Measurements from ENCODE around the gene EGFL8.
"Not testable (repeated sequence)": the region's sequence is repeated elsewhere in the genome, so short reads cannot be mapped to it uniquely, and the experiment has no call there.

EGFL8 gene

DNA sequence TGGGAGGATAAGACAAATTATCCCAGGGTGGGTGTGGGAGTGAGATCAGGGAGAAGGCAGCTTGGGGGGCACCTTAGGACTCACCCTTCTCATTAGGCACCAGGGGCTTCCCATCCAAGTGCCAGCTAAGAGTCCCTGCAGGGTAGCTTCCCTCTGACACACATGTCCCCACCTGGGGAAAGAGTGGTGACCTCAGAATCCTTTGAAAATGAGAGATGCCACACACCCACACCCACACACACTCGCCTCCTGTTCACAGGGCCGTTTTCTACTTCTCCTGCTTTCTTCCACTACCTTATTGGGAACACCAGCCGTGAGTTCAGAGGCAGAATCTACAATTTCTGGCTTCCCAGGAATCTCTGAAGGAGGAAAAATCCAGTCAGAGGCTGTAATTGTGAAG, 18.6 kb downstream of the EGFL8 start:
- TF ChIP-seq, protein P1, sequence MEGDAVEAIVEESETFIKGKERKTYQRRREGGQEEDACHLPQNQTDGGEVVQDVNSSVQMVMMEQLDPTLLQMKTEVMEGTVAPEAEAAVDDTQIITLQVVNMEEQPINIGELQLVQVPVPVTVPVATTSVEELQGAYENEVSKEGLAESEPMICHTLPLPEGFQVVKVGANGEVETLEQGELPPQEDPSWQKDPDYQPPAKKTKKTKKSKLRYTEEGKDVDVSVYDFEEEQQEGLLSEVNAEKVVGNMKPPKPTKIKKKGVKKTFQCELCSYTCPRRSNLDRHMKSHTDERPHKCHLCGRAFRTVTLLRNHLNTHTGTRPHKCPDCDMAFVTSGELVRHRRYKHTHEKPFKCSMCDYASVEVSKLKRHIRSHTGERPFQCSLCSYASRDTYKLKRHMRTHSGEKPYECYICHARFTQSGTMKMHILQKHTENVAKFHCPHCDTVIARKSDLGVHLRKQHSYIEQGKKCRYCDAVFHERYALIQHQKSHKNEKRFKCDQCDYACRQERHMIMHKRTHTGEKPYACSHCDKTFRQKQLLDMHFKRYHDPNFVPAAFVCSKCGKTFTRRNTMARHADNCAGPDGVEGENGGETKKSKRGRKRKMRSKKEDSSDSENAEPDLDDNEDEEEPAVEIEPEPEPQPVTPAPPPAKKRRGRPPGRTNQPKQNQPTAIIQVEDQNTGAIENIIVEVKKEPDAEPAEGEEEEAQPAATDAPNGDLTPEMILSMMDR (conservative IDR thresholded peaks at IDR 0.05; ENCODE audit: control insufficient read depth, insufficient read depth, low read depth, low read length), result no peak
- no peak overlapping the region for H3K4me3 ChIP-seq (ENCODE audit: control insufficient read depth, low read depth, low read length)
- DNase-seq (ENCODE audit: low read depth), result no peak

DNA sequence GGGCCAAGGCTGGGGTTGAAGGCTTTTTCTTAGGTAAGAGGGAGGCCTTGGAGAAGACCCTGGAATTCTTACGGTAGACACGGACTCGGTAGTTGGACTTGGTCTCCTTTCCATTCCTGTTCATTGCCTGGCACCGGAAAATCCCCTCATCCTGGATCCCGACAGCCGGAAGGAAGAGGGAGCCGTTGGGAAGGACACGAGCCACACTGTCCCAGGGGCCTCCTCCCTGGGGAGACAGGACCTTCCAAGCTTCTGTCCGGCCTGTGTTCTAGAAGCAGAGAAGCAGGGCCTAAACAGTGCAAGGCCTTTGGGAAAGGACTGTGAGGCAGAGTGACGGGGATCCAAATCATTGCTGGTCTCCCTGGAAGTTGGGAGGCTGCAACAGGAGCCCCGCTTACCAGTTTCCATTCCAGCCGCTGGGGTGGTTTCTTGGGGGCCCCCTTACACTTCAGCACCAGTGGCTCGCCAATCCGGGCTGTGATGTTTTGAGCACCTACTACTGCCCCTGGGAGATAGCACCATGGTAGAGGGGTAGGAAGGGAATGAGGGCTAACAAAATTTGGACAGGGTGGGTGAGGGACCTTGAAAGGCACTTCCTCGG, 19.2 kb downstream of the EGFL8 start:
- TF ChIP-seq, protein P1 (conservative IDR thresholded peaks at IDR 0.05; ENCODE audit: control insufficient read depth, insufficient read depth, low read depth, low read length), result no peak
- no peak overlapping the region for H3K4me3 ChIP-seq (ENCODE audit: control insufficient read depth, low read depth, low read length)
- no peak for DNase-seq (ENCODE audit: low read depth)

DNA sequence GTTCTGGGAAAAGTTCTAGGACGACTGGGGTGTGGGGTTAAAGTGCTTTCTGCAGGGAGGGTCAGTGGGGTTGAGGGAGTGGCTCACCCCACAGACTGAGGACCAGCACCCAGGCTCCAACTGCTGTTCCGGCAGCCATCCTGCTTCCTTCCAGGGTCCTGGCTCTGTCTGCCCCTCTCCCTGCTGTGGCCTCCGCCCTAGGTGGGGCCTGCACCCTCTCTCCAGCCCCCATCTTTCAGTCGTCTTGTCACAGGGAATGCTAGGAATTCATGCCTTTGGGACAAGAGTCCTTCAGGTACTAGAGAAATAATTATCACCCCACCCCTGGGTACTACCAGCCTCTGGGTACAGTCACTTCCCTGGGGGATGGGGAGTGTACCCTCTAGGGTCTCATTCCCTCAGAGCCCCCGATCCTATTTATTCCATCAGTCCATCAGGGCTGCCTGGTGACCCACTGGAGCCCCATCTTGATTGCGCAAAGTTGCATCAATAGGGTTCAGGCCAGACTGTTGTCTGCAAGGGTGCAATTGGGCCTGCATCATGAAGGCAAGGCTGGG, 19.8 kb downstream of the EGFL8 start, which contains the start of gene AGER:
AGER (minus strand) TSS at position 170 of the 557 bp plus-strand sequence; CDS start at position 139, 31 bp downstream.
- TF ChIP-seq, protein P1 (conservative IDR thresholded peaks at IDR 0.05; ENCODE audit: control insufficient read depth, insufficient read depth, low read depth, low read length), result no peak
- DNase-seq (ENCODE audit: low read depth), result no peak
- H3K4me3 ChIP-seq (ENCODE audit: control insufficient read depth, low read depth, low read length), result no peak within 1 kb of the TSS

DNA sequence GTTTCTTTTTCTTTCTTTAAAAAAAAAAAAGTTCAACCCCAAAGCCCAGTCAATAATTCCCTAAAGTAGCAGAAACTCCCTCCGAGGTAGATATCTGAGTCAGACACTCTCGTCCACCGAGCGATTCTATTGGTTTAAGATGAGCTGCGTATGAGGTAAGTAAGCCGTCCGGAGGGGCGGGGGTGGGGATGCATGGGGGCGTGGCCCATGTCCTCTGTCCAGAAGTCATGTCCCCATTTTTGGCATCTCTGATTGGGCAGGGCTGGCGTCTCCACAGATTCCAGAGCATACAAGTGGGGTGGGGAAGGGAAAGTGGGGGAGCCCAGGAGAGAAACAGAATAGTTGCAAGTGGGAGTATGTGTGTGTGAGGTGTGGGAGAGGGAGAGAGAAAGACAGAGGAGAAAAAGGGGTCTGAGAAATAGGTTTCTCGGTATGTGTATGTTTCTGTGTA, 21.3 kb downstream of the EGFL8 start:
- not testable (repeated sequence) for H3K4me3 ChIP-seq (ENCODE audit: control insufficient read depth, low read depth, low read length)
- DNase-seq (ENCODE audit: low read depth), result peak; percentile 92

DNA sequence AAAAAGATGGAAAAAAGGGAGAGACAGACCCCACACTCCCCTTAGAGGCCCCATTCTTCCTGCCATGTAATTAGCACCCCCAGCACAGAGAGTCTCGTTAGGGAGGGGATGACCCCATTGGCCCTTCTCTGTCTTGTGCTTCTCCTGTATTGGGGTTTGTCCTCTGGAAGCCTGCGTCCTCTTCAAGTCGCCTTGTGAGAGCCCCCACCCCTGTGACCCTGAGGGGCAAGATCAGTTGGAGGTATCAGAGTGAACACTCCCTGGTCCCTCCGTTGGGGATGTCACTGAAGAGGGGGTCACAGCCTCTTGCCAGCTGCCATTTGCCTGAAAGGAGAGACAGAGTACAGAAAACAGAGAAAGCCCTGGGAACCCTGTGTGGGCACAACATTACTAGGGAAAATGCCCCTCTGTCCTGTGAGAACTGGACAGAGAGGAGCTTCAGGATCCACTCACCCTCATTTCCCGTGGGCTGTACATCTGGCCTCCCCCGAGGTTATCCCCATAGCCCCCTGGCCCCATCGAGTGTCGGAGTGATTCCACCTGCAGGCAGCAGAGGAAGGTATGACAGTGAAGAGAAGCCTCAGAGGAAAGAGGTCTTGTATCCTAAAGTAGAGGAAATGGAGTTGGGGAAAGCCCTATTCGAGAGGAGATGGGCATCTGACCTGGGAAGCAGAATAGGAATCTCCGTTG, 21.9 kb downstream of the EGFL8 start:
- not testable (repeated sequence) for H3K4me3 ChIP-seq (ENCODE audit: control insufficient read depth, low read depth, low read length); DNase-seq (ENCODE audit: low read depth)

DNA sequence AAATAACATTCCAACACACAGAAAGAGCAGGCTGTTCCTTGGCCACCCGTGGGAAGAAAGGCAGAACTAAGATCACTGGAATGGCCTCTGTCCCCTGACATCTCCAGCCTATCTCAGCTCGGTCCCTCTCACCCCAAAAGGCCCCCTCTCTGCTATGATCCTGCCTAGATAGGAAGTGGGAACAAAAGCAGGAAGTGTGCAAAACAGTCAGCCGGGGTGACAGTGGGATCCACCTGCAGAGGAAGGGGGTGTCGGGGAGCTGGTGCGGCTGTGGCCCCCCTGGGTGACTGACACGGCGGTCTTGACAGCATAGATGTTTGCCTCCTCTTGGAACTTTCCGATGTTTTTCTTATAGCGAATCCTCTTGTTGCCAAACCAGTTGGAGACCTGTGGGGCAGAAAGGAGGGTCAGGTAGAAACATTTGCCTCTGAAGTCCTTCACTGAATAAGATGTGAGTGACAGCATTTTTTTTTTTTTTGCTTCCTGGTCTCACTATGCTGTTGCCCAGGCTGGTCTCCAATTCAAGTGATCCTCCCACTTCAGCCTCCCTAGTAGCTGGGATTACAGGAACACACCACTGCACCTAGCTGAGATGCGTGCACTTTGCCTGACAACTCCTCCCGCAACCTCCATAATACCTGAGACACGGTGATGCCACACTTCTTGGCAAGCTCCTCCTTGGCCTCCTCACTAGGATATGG, 22.8 kb downstream of the EGFL8 start:
- no peak for DNase-seq (ENCODE audit: low read depth)
- no peak overlapping the region for H3K4me3 ChIP-seq (ENCODE audit: control insufficient read depth, low read depth, low read length)
- TF ChIP-seq, protein P1 (conservative IDR thresholded peaks at IDR 0.05; ENCODE audit: control insufficient read depth, insufficient read depth, low read depth, low read length), result no peak

DNA sequence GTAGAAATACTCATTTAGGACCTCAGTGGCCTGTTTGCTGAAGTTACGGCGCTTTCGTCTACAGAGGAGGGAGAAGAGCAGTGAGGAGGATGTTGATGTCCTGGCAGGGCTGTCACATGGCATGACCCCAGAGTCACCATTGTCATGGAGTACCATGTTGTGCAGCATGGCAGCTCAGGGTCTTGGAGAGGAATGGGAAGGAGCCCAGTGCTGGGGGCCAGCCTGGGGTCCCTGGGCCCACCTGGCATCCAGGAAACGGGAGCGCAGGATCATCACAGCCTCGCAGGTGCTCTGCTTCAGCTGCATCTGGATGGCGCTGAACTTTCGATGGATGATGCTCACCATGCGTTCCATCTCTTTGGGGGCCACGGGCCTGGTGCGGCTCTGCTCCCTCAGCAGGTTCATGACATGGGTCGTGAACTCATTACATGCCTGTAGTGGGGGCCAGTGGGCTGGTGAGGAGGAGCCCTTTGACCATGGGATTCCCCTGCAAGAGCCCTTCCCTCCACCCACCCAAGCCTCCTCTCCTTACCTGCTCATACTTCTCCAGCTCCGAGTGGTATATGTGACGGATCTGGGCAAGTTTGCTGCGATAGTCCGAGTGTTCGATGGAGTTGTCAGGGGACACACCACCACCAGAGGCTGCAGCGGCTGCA, 23.5 kb downstream of the EGFL8 start:
- DNase-seq (ENCODE audit: low read depth), result not testable (repeated sequence)
- peak overlapping the region; percentile 13 for H3K4me3 ChIP-seq (ENCODE audit: control insufficient read depth, low read depth, low read length)

Data from fibroblast of mammary gland (primary cell).